UCSD-AML1 (cell line): ENCODE data around the gene RALGAPA2.

Experiments used
- DNase-seq: peaks from one replicate; lab custom pipeline; 2025; ENCODE audit not compliant: unreplicated experiment; lab: John Stamatoyannopoulos, UW

Gene RALGAPA2

GRCh38 chr20:20443504-20443903 is 268.9 kb downstream of the RALGAPA2 start:
- DNase-seq = no peak

DNA sequence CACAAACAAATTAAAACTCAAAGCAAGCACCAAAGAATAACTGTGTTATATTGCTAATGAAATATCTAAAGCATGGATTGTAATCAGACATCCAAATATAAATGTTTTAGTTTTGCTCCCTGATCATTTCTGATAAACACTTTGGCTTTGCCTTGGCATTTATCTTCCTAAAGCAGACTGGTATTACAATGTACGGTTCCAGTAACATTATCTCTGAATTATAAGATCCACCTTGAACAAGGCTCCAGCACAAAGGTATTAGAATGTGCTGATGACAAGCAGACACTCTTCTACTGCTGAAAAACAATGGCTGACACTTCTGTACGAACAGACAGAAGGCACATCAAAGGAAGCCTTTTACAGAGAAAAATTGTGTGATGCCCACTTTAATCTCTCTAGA is 270.0 kb downstream of the RALGAPA2 start:
- DNase-seq = no peak

- no peak for DNase-seq
These were observed 271.4 kb downstream of the RALGAPA2 start for GRCh38 chr20:20440886-20441658.

- no peak for DNase-seq
These were observed 272.0 kb downstream of the RALGAPA2 start for GRCh38 chr20:20440481-20440880.

DNA sequence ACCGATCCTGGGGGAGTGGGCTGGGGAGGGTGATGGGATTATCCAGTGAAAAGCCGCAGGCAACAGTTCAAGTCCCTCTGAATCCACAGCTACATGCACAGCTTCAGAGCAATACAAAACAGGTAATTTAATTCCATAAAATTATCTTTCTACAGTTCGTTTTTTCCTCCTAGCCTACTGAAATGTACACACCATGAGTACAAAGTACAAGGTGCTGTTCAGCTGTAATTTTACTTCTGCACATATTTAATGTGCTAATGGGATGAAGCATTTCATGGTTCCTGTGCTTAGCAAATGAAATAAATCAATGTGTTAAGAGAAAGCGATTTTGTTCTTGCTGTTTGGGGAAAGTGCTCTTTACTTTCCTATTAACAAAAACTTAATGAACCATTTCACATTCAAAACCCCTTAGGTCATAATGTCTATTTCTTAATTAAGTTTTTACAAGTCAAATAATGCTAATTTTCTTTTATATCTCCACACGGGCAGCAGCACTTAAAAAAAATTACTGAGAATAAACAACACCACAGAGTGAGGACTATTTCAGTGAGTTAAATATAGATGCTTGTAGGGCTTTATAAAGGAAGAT is 272.7 kb downstream of the RALGAPA2 start:
- no peak for DNase-seq

GRCh38 chr20:20437314-20437713 is 275.1 kb downstream of the RALGAPA2 start:
- DNase-seq = no peak

GRCh38 chr20:20436689-20437088 is 275.8 kb downstream of the RALGAPA2 start:
- DNase-seq = no peak

DNA sequence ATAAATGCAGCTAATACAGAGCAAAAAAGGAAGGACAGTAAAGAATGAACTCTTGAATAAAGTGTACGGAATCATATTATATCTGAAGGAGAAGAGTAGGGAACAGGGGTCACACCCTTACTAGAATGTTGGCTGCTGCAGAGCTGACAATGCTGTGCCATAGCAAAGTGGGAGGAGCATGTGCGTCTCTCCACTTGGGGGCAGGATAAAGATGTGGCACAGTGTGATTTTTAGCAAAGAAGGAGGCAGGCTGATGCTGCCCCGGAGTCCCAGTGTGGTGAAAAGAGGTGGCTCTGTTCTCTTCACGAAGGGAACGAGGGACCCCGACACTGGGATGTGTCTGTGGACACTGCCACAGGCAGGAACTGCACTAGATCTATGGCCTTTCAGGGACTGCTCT is 277.0 kb downstream of the RALGAPA2 start:
- no peak for DNase-seq

- no peak for DNase-seq
These were observed 279.7 kb downstream of the RALGAPA2 start for GRCh38 chr20:20432618-20433286.

GRCh38 chr20:20430066-20430465 is 282.4 kb downstream of the RALGAPA2 start:
- DNase-seq = no peak

DNA sequence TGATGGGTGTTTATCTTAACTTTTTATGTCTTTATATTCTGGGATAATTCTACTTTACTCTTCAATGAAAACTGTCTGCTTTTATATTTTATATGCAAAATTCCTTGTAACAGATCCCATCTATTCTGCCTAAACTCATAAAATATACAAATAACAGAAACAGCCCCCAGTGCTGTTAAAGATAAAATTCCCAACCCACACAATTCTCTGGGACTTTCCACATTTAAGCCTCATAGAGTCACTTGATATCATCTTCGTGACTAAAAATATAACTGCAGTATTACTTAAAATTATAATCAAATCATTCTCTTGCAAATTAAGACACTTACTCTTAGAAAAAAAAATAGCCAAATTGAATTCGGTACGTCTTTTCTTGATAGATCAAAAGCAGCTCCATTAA is 284.4 kb downstream of the RALGAPA2 start:
- no peak for DNase-seq

DNA sequence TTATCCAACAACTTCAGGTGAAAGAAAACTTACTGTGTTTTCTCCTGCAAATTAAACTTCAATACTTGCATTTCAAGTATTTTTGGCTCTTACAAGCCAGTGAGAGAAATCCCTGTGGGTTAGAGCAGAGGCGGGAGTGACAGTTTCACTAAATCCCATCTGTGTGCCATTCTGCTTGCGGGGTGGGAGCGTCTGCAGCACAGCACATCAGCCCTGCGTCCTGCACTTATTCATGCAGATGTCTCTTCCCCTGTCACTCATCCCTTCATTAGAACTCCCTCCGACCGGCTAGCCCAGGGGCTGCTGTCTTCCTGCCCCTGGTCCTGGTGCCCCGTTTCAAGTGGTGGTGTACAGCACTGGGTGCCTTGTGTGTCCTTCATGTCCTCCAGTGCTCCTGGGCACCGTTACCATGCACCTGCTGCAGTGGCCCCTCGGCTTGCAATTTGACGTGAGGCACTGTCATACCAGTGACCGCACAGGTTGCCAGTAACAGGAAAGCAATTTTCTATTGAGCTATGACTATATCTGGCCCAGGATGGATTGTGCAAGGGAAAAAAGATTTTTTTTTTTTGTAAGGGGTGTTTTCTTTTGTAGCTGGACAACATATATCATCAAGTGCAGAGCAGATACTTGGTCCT is 285.1 kb downstream of the RALGAPA2 start:
- DNase-seq = no peak

- DNase-seq = no peak
These were observed 285.9 kb downstream of the RALGAPA2 start for GRCh38 chr20:20426655-20426907.

DNA sequence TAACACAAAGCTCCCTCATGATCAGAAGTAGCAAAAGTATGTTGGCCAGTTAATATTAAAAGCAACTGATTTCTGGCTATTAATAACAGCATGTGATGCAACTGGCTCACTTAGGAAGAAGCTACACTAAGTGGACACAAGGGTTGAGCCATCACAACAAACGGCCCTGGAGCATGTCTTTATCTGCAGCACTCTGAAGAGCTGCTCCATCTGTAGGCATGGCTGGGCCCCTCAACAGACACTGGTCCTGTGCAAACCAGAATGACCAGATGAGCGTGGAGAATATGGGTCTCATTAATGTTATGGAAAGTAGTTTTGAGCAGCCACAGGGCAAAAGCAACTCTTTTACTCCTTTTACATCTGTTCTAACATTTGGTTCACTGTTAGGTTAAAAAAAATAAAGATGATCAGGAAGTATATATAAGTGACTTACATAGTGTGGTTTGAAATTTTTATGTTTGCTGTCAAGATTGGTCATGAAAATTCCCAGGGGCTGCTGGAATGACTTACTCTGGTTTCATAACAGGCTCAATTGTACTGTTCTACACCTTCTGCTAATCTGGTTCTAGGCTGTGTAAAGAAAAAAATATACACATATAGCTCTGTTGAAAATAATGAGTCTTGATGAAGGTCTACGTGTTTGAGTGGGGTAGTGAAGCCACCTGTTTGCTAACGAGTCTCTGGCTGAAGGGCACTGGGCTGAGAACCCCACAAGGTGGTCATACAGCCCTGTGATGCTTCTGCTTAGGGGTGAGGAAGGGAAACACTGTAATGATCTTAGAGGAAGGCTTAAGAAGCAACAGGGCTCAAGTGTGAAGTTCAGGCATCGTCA is 286.4 kb downstream of the RALGAPA2 start:
- no peak for DNase-seq

GRCh38 chr20:20423117-20423516 is 289.3 kb downstream of the RALGAPA2 start:
- no peak for DNase-seq

DNA sequence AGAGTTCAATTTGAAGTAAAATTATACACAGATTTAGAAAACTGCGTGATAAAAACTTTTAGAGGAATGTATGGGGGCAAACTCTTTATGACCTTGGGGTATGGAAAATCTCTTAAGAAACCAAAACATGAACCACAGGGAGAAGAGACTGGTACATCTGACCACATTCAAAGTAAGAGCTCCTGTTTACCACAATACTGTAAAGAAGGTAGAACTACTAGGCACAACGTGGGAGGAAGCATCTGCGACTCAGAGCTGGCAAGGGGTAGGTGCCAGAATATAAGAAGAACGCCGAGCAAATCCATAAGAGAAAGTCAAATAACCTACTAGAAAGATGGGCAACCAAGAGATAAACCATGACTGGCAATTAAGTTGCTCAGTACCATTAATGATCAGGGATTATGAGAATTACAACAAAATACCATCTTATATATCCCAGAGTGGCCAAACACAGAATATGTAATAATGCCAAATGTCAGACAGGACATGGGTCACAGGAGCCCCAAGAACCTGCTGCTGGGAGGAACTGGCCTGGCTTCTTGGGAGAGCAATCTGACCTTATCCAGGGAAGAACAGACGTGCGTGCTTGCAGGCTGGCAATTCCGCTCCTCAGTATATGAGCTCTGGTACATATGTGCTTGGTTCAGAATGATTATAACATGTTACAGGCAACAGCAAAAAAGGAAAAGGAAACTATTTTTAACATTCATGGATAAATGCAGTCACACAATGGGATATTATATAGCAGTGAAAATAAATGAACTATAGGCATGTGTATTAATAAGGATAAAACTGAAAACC is 294.4 kb downstream of the RALGAPA2 start:
- DNase-seq = no peak

GRCh38 chr20:20415321-20415720 is 297.1 kb downstream of the RALGAPA2 start:
- no peak for DNase-seq

GRCh38 chr20:20414640-20415220 is 297.7 kb downstream of the RALGAPA2 start:
- DNase-seq = no peak

DNA sequence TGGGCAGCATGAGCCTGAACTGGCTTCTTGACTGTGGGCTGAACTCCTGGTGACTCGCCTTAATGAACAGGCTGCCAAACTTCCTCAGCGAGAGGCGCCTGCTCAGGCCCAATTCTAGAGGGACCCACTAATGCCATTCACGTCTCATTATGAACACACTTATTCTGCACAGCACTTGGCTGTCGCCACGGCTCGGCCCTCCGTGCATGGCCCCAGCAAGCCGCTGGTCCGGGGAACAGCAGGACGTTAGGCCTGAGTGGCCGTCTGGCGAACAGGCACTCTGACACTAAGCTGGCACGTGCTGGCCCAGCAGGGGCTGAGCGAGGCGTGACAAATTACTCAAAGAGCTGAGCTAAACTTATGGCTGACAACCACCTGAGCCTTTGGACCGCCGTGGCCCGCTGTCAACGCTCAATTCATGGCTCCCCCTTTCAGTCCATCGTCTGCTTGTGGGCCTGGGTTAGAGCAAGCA is 298.6 kb downstream of the RALGAPA2 start:
- no peak for DNase-seq

DNA sequence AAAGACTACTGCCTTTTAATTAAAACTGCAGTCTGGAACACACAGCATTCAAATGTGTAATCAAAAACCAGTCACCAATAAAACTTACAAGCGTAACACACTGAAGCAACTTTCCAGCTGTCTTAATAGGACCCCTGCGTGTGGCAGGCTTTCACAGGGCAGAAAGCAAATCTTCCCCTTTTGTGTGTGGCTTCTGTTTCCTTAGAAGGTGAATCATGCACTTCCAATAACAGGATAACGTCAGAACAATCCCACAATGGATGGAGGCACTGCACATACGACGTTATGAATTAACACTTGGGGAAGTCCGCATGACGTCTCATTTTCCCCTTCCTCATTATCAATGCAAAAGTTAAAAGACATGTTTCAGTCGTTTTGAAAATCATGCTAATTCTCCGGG is 299.7 kb downstream of the RALGAPA2 start:
- DNase-seq = no peak
